Measurements from ENCODE around the gene TMA7. TPM values are rescaled to one million over a fixed set of nuclear protein-coding genes. Genes with fewer than 3 reads are reported as not detected.

TMA7 gene
- total and polyA plus RNA-seq, 9 of the 15 experiments (the other 6 are each of a cell fraction or from before 2014, with no cell fraction given), result 209 to 1,003 (median 486) TPM

GRCh38 chr3:48419597-48419996 lies 20.5 kb upstream of the TMA7 start:
- no peak overlapping the region for H3K4me3 ChIP-seq
- H2AFZ ChIP-seq (ENCODE audit: low read depth, low read length), result no peak overlapping the region
- ATAC-seq (no peak), FAIRE-seq (no peak), DNase-seq (ENCODE audit: extremely low read depth in 1 of 4, low spot score in 3 of 4) (no peak)
- ChIA-PET CTCF (ENCODE audit: low intra/inter-chr PET ratio) (no interaction called here), POLR2A (interaction anchor here (0.9 to 1.2 kb wide), 2 partner anchors 12 to 14 kb away, joined by 3 to 4 read pairs; no protein-coding TSS in a partner anchor)
- no peaks in the 10 kb centered on the region for H4K20me1 ChIP-seq (replicated peaks; ENCODE audit: control insufficient read depth, insufficient read depth, low read length)
- no peaks in the 10 kb centered on the region for H3K9me1 ChIP-seq (ENCODE audit: control insufficient read depth, insufficient read depth, low read length)
- H3K36me3 ChIP-seq (ENCODE audit: control insufficient read depth, insufficient read depth, low read length), result no peaks in the 10 kb centered on the region
- H3K4me2 ChIP-seq (ENCODE audit: insufficient read depth, low read length), result no peak overlapping the region
- no peak overlapping the region for H3K27ac ChIP-seq (ENCODE audit: extremely low read depth, low read depth, low read length)
- H3K4me1 ChIP-seq (replicated peaks in 1 of 2; ENCODE audit: control insufficient read depth in 2 of 2, insufficient read depth in 2 of 2, low read length in 2 of 2), result peaks cover 0 to 16% of the 10 kb centered on the region in 2 experiments; a peak in 2 of 5 replicates
- no peaks in the 10 kb centered on the region for H3K79me2 ChIP-seq (ENCODE audit: control insufficient read depth, insufficient read depth, low read length)
- no peak for TF ChIP-seq ERF (CRISPR knock-in tag; IDR thresholded peaks at IDR 0.05)
- no peak for TF ChIP-seq MAFF (IDR thresholded peaks at IDR 0.05; ENCODE audit: low read length)
- TF ChIP-seq BHLHE40 (IDR thresholded peaks at IDR 0.05; ENCODE audit: low read length), result no peak
- TF ChIP-seq CCNT2 (IDR thresholded peaks at IDR 0.05; ENCODE audit: borderline replicate concordance, extremely low read depth, insufficient read length, low read depth, low read length), result no peak
- TF ChIP-seq CXXC5 (CRISPR knock-in tag; IDR thresholded peaks at IDR 0.05), result no peak
- TF ChIP-seq IRF2 (CRISPR knock-in tag; IDR thresholded peaks at IDR 0.05), result no peak
- TF ChIP-seq ZNF644 (tag; IDR thresholded peaks at IDR 0.05; ENCODE audit: low read depth), result no peak
- TF ChIP-seq ZNF232 (CRISPR knock-in tag; IDR thresholded peaks at IDR 0.05), result no peak
- TF ChIP-seq, protein P1, sequence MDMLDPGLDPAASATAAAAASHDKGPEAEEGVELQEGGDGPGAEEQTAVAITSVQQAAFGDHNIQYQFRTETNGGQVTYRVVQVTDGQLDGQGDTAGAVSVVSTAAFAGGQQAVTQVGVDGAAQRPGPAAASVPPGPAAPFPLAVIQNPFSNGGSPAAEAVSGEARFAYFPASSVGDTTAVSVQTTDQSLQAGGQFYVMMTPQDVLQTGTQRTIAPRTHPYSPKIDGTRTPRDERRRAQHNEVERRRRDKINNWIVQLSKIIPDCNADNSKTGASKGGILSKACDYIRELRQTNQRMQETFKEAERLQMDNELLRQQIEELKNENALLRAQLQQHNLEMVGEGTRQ (CRISPR knock-in tag; IDR thresholded peaks at IDR 0.05), result no peak
- no peak for TF ChIP-seq CHAMP1 (IDR thresholded peaks at IDR 0.05)
- TF ChIP-seq GATAD2A (IDR thresholded peaks at IDR 0.05), result no peak
- no peak for TF ChIP-seq SNAPC5 (CRISPR knock-in tag; IDR thresholded peaks at IDR 0.05)
- no peak for TF ChIP-seq KAT2B (IDR thresholded peaks at IDR 0.05; ENCODE audit: low read depth, low read length)
- in situ Hi-C loops (cut with MboI) (no loop called here), intact Hi-C loops (cut with micrococcal nuclease) (no loop called here)
- BruUV-seq (replicated peaks), result no TSS peak
- H3K27me3 ChIP-seq (ENCODE audit: control insufficient read depth in 2 of 2, insufficient read depth in 2 of 2, low read length in 2 of 2), result no peaks in the 10 kb centered on the region
- WGBS (ENCODE audit: insufficient coverage, low coverage, missing lambda C conversion rate), result 33% methylated on average over 1 of the region's 17 CpGs
- H3K9ac ChIP-seq (ENCODE audit: insufficient read depth in 1 of 2, low read depth in 2 of 2, low read length in 2 of 2), result no peak overlapping the region
- no peaks in the 10 kb centered on the region for H3K9me3 ChIP-seq (replicated peaks; ENCODE audit: control insufficient read depth, insufficient read depth, low read depth, low read length)

Data from K562 (cell line).